ENCODE measurements around the gene TMEM218.

The TMEM218 gene

GRCh38 chr11:125111001-125111342 lies 454 bp downstream of the TMEM218 start (continued):
- TF ChIP-seq PATZ1 (CRISPR knock-in tag; IDR thresholded peaks at IDR 0.05; ENCODE audit: borderline replicate concordance), result no peak

GRCh38 chr11:125110506-125110905 lies 920 bp downstream of the TMEM218 start:
- no peak for ATAC-seq
- TF ChIP-seq SNAI2 (CRISPR knock-in tag; IDR thresholded peaks at IDR 0.05) (no peak), RARB (CRISPR knock-in tag; IDR thresholded peaks at IDR 0.05) (no peak), ESRRG (CRISPR knock-in tag; IDR thresholded peaks at IDR 0.05) (no peak), ARNTL (CRISPR knock-in tag; IDR thresholded peaks at IDR 0.05; ENCODE audit: borderline replicate concordance, low read depth) (no peak), POU6F1 (CRISPR knock-in tag; IDR thresholded peaks at IDR 0.05; ENCODE audit: borderline replicate concordance, low read depth) (no peak), ZNF70 (CRISPR knock-in tag; IDR thresholded peaks at IDR 0.05) (no peak), OSR1 (CRISPR knock-in tag; IDR thresholded peaks at IDR 0.05) (no peak), TOX (CRISPR knock-in tag; IDR thresholded peaks at IDR 0.05; ENCODE audit: borderline replicate concordance) (no peak), ZFP30 (CRISPR knock-in tag; IDR thresholded peaks at IDR 0.05) (no peak), TCF4 (CRISPR knock-in tag; IDR thresholded peaks at IDR 0.05; ENCODE audit: borderline replicate concordance) (no peak), CSDC2 (CRISPR knock-in tag; IDR thresholded peaks at IDR 0.05) (no peak), ZFP3 (CRISPR knock-in tag; IDR thresholded peaks at IDR 0.05) (no peak), CSRNP3 (CRISPR knock-in tag; IDR thresholded peaks at IDR 0.05) (no peak), GLIS3 (CRISPR knock-in tag; IDR thresholded peaks at IDR 0.05) (no peak), PPARA (CRISPR knock-in tag; IDR thresholded peaks at IDR 0.05; ENCODE audit: borderline replicate concordance) (no peak), BACH2 (CRISPR knock-in tag; IDR thresholded peaks at IDR 0.05; ENCODE audit: borderline replicate concordance) (no peak), TSHZ2 (CRISPR knock-in tag; IDR thresholded peaks at IDR 0.05) (no peak), ZNF565 (CRISPR knock-in tag; conservative IDR thresholded peaks at IDR 0.05; ENCODE audit: low read depth) (no peak)

- TF ChIP-seq CSRNP3 (CRISPR knock-in tag; IDR thresholded peaks at IDR 0.05) (no peak), ISL1 (CRISPR knock-in tag; IDR thresholded peaks at IDR 0.05) (peak; percentile 76), TOX (CRISPR knock-in tag; IDR thresholded peaks at IDR 0.05; ENCODE audit: borderline replicate concordance) (no peak), GLIS3 (CRISPR knock-in tag; IDR thresholded peaks at IDR 0.05) (no peak), CREB5 (CRISPR knock-in tag; IDR thresholded peaks at IDR 0.05; ENCODE audit: low read depth) (no peak), RARB (CRISPR knock-in tag; IDR thresholded peaks at IDR 0.05) (no peak), ZNF70 (CRISPR knock-in tag; IDR thresholded peaks at IDR 0.05) (no peak), ZNF565 (CRISPR knock-in tag; conservative IDR thresholded peaks at IDR 0.05; ENCODE audit: low read depth) (no peak), PPARA (CRISPR knock-in tag; IDR thresholded peaks at IDR 0.05; ENCODE audit: borderline replicate concordance) (no peak)
- ATAC-seq, result no peak
Observed at GRCh38 chr11:125108469-125108868, 3.0 kb downstream of the TMEM218 start.

All from SK-N-SH treated with all-trans-retinoic acid at 6 μM for 48 hours (cell line).